ENCODE data around the gene PPP4R2.

- TF ChIP-seq TFAM (CRISPR knock-in tag; conservative IDR thresholded peaks at IDR 0.05) (no peak), CBFB (CRISPR knock-in tag; IDR thresholded peaks at IDR 0.05) (no peak)
These were observed 76.0 kb downstream of the PPP4R2 start for GRCh38 chr3:73072634-73073033.
